ENCODE data around the gene SUSD6. TPM values are rescaled to one million over a fixed set of nuclear protein-coding genes. Genes with fewer than 3 reads are reported as not detected.

SUSD6 gene
- total RNA-seq, 1 donor from 2014 or later, result 23.9 TPM

GRCh38 chr14:69711065-69711464 lies 99.7 kb downstream of the SUSD6 start:
- peaks cover 62% of the 10 kb centered on the region for H3K4me1 ChIP-seq

GRCh38 chr14:69711477-69711876 lies 100.1 kb downstream of the SUSD6 start:
- intact Hi-C loops (cut with micrococcal nuclease), result no loop called here
- Histone ChIP-seq H3K36me3 (peaks cover 34% of the 10 kb centered on the region), H3K9me3 (replicated peaks) (no peaks in the 10 kb centered on the region), H3K4me3 (peak overlapping the region; percentile 22), H3K27ac (replicated peaks) (peak overlapping the region; percentile 77), H3K27me3 (ENCODE audit: low read depth) (no peaks in the 10 kb centered on the region), H3K4me1 (peaks cover 67% of the 10 kb centered on the region)
- peak; percentile 46 for DNase-seq
- TF ChIP-seq CTCF (IDR thresholded peaks at IDR 0.05; ENCODE audit: borderline replicate concordance), result no peak

More at GRCh38 chr14:69711065-69711464, 99.7 kb downstream of the SUSD6 start:
- Histone ChIP-seq H3K36me3 (peaks cover 38% of the 10 kb centered on the region), H3K9me3 (replicated peaks) (no peaks in the 10 kb centered on the region), H3K4me3 (peak overlapping the region; percentile 0), H3K27ac (replicated peaks) (peak overlapping the region; percentile 77), H3K27me3 (ENCODE audit: low read depth) (no peaks in the 10 kb centered on the region)
- intact Hi-C loops (cut with micrococcal nuclease), result no loop called here
- TF ChIP-seq CTCF (IDR thresholded peaks at IDR 0.05; ENCODE audit: borderline replicate concordance), result no peak
- peak; percentile 86 for DNase-seq

- peaks cover 30% of the 10 kb centered on the region for H3K36me3 ChIP-seq
Measured at GRCh38 chr14:69711881-69712560, 100.6 kb downstream of the SUSD6 start.

GRCh38 chr14:69712599-69713088 lies 101.2 kb downstream of the SUSD6 start:
- H3K4me3 ChIP-seq, result peak overlapping the region; percentile 22
- H3K36me3 ChIP-seq, result peaks cover 23% of the 10 kb centered on the region
- TF ChIP-seq CTCF (IDR thresholded peaks at IDR 0.05; ENCODE audit: borderline replicate concordance), result no peak
- peak; percentile 59 for DNase-seq
- intact Hi-C loops (cut with micrococcal nuclease), result no loop called here
- no peaks in the 10 kb centered on the region for H3K9me3 ChIP-seq (replicated peaks)
- no peaks in the 10 kb centered on the region for H3K27me3 ChIP-seq (ENCODE audit: low read depth)
- peaks cover 78% of the 10 kb centered on the region for H3K4me1 ChIP-seq
- peak overlapping the region; percentile 77 for H3K27ac ChIP-seq (replicated peaks)

More at GRCh38 chr14:69711881-69712560, 100.6 kb downstream of the SUSD6 start:
- Histone ChIP-seq H3K4me3 (peak overlapping the region; percentile 22), H3K27ac (replicated peaks) (peak overlapping the region; percentile 77), H3K4me1 (peaks cover 72% of the 10 kb centered on the region), H3K27me3 (ENCODE audit: low read depth) (no peaks in the 10 kb centered on the region), H3K9me3 (replicated peaks) (no peaks in the 10 kb centered on the region)
- peak; percentile 40 for DNase-seq
- intact Hi-C loops (cut with micrococcal nuclease), result no loop called here
- no peak for TF ChIP-seq CTCF (IDR thresholded peaks at IDR 0.05; ENCODE audit: borderline replicate concordance)

GRCh38 chr14:69713209-69713781 lies 101.9 kb downstream of the SUSD6 start:
- Histone ChIP-seq H3K4me1 (peaks cover 85% of the 10 kb centered on the region), H3K27ac (replicated peaks) (peak overlapping the region; percentile 77), H3K4me3 (no peak overlapping the region), H3K36me3 (peaks cover 19% of the 10 kb centered on the region), H3K9me3 (replicated peaks) (no peaks in the 10 kb centered on the region), H3K27me3 (ENCODE audit: low read depth) (no peaks in the 10 kb centered on the region)
- DNase-seq, result no peak
- intact Hi-C loops (cut with micrococcal nuclease), result no loop called here
- TF ChIP-seq CTCF (IDR thresholded peaks at IDR 0.05; ENCODE audit: borderline replicate concordance), result no peak

All from left ventricle myocardium inferior (tissue), 1 donor.